Measurements from ENCODE around the gene TAF7L.

TAF7L gene

GRCh38 chrX:101219116-101219863, 71.8 kb downstream of the TAF7L start, which contains the start of gene DRP2:
Gene DRP2, plus strand, starts transcription at chrX:101219786. Its CDS starts 11,862 bp downstream, at chrX:101231648.
- no peaks in the 10 kb centered on the region for H3K36me3 ChIP-seq (ENCODE audit: control insufficient read depth, insufficient read depth, low read length)
- H3K27me3 ChIP-seq (replicated peaks; ENCODE audit: control insufficient read depth, insufficient read depth, low read length): no peaks in the 10 kb centered on the region
- no peak for DNase-seq (ENCODE audit: extremely low read depth, insufficient read length)
- TF ChIP-seq CTCF (IDR thresholded peaks at IDR 0.05; ENCODE audit: insufficient read depth, low read length, poor library complexity, severe bottlenecking): no peak
- H3K4me3 ChIP-seq (replicated peaks; ENCODE audit: low read depth, low read length): no peak within 1 kb of the TSS

Measured in GM06990 (cell line).